Stimulated activated CD4-positive, alpha-beta T cell treated with anti-CD3 and anti-CD28 coated beads, Interleukin-15, amount 100 ng/mL, for 24 hours (primary cell): ENCODE measurements around the gene MAML3.
A peak's percentile ranks its signal among the peaks of the same experiment; 100 is the strongest.

ENCODE experiments used
- DNase-seq: peaks from one replicate; pipeline ENCODE4 v3.0.0-alpha.2; 2020

Gene MAML3

DNA sequence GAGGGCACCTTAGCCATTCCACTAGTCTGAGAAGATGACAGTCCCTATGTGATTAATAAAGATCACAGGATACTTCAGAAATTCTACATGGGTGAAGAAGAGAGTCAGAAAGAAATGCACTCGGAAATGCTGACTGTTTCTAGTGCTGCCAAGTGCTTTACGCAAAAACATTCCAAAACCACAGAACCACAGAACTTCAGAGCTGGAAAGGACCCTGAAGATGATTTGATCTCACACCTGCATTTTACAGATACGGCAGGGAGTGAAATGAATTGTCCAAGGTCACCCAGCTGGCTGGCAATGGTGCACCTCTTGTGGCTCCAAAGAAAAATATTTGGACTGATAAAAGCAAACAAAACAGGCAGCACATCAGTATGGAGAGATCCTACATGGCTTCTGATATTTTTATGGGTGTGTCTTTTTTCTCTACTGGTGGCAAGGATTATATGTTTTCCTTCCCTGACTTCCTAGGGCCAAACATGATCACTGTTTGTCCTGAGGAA lies 115.9 kb downstream of the MAML3 start:
- DNase-seq: no peak

DNA sequence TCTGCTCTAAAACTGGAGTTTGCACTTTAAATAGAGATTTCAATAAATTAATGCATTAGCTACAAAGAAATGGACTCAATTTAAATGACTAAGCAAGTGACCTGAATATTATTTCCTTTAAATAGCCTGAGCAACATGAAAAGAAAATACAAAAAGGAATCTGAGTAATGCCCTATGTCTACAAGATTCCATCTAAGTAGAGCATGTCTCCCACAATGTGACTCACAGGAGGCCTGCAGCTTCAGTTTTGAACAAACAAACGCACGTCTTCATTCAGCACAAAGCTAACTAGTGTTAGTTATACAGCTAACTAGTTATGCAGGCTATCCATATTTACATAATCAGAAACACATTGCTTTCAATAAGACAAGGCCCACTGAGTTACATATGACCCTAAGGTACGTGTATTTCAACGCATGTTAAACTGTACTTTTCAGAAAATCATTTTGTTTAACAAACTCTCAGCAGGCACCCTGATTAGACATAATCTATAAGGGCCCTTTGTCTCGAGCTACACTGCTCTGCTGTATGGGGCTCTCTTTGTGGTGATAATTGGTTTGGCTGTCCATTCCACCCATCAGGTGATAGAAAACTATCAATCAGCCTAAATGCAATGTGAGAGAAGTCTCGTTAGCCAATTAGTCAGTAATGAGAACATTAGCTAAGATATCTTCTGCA lies 116.5 kb downstream of the MAML3 start:
- DNase-seq: no peak

DNA sequence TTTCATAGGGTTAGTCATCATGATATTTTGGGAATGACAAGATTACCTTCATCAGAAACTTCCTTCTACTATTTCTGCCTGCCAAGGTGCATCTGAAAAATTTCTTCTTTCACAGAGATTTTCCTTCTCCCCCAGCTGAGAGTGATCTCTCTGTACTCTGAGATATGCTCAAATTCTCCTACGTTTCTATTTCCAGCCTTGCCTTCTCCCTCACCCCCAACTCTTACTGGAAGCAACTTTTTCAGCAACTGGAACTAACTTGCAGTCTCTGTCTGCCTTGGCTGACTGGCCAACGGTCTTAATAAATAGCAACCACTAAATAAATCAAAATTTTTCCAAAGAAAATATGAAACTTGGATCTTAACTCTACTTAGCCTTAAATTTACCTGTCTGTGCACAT lies 122.3 kb downstream of the MAML3 start:
- DNase-seq: no peak

DNA sequence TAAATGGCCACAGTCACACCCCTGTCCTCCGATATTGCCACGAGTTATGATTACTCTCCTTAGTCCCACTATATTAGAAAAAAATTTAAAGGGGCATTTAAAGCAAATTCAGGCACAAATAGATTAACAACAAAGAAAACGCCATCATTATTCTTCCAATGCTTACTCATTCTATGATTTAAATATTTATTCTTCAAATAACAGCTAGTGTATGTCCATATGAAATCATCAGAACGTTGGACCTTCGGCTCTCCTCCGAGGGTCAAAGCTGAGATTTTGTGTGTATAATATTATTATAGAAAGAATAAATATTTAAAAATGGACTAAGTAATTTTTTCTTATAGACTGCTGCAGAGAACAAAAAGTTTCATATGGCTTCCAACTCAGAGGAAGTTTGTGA lies 122.9 kb downstream of the MAML3 start:
- no peak for DNase-seq

DNA sequence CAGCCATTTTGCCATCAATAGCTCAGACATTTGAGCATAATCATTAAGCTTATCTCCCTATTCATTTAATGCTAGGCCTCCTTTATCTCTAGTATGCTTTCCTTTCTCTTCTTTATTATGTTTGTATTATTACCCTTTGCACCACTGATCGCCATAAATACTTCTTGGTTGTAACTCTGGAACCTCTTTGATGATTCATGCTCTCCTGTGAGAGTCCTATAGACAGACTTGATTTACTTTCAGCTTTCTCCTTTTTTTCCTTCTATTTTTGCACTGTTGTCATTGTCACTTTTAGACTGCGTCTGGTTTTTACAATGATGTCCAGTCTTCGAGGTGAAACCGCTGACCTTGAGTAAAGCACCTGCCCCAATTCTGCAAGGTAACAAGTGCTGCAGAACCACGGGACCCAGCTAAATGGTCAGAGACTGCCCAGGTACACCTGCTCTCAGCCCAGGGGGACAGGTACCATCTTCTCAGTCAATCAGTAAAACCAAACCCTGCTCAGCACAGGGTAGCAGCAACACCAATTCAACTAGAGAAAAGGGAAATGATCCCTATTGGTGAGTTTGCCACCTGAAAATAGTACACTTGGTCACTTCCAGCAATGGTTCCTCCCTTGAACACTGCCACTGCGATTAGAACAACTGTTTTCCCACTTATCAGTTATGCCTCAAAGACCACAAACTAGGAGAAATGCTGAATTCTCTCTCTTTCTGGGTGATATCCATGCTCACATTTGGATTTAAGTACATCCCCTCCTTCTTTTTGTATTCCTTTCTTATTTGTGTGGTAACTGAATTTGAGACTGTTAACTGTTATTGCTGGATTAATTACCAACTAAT lies 125.1 kb downstream of the MAML3 start:
- no peak for DNase-seq

DNA sequence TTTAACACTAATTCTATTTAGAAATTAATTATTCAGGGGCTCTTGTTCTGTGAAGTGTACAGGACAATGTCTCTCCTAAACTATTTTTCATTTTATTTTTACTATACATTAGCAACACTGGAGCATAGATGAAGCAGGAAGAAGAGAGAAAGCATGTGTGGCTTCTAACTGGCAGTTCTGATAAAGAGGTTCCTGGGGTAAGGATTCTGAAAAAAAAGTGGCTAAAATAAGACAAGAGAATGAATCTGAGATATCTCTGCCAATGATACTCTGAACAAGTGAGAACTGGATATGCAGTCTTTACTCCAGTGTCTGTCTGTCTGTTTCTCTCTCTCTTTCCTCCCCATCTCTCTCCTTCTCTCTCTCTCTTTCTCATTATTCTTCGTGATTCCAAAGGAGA lies 125.9 kb downstream of the MAML3 start:
- DNase-seq: no peak

DNA sequence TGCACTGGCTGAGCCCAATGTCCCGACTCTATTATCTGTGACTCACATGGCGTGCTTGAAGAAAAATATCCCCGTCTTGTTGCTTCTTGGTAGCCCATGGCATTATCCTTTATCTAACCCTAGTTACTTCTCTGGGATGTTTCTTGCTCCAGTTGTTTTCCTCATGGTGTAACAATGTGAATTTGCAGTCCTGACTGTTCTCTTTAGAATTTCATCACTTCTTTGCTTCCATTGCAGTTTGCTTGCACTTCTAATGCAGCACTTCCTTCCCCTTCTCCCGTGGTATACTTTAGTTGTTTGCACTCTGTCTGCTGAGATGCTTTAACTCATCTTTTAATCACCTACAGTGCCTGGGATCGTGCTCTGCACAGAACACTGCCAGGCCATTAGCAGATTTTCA lies 126.9 kb downstream of the MAML3 start:
- DNase-seq: no peak

DNA sequence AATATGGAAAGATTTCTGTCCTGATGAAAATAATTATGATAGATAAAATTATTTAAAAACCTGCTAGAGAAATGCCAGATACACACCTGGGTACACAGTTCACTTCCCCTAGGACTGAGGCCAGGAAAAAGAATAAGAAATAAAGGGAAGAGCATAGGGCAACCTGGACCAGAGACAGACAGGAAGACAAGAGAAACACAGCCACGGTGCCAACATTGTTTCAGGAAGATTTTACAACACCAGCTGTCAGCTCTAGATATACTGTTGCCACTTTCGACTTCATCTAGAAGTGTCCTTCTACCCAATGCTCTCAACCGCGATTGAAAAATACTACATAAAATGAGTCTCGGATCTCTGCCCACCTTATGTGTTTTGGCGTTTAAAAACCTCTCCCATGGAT lies 128.5 kb downstream of the MAML3 start:
- no peak for DNase-seq

DNA sequence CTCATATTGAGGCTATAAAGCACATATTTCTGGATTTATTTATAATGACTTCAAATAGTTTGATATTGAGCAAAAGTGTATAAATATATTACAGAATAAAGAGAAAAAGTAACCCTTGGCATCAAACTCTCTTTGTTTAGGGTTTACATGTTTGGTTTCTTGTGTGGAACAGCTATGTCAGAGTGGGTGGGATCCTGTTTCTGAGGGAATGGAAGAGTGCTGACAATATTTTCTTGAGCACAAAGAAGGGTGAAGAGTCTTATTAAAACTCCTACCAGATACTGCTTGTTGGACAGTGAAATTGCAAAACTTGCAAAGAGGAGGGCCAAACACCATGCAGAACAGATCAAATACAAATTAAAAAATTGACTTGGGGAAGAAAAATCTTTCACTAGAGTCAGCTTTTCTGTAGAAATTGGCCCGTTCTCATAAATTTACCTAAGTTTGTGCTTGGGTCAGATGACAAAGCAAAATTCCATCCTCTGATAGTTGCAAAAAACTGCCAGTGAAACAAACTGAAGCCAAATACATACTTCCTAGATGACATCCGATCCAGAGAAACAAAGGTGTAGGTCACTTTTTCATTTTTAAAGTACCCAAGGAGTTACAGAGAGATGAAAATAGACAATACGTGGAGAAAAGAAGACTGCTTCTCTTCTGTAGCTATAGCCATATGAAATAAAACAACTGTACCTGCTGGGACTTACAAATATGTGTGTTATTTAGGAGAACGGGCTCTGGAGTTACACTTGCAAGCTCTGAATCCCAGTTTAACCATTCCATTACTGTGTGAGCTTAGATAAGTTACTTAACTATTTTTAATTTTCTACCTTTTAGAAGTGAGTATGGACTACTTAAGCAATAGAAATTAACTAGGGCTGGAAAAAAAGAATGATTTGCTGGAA lies 133.3 kb downstream of the MAML3 start:
- DNase-seq: no peak

DNA sequence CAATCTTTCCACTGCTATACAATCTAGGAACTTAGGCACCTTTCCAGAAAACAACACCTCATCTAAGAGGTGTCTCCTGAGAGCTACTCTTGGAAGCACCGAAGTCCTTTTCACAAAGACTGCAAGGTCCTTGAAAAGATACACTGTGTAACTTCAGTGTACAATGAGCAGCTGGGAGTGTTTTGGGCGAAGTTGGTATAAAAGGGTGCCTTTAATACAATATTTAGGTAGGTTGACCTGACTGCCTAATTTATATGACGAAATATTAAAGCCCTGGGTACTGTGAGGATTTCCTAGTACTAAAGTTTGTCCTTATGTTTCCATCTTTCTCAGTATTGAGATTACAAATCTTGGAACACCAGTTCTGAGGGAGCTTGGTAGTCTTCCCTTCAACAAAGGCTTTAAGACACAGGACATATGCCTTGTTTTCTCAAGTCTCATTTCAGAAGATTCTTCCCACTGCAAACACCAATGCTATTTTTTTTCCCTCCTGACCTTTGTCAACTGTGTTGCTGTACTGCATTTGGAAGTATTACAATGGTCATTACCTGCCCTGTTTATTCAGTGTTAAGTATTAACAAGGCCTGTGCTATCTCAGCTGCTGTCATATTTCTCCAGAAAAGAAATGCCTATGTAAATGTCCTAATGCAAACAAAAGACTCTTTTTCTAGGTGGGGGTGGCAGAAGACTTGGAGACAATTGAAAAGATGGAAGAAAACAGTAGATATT lies 134.2 kb downstream of the MAML3 start:
- DNase-seq: no peak

DNA sequence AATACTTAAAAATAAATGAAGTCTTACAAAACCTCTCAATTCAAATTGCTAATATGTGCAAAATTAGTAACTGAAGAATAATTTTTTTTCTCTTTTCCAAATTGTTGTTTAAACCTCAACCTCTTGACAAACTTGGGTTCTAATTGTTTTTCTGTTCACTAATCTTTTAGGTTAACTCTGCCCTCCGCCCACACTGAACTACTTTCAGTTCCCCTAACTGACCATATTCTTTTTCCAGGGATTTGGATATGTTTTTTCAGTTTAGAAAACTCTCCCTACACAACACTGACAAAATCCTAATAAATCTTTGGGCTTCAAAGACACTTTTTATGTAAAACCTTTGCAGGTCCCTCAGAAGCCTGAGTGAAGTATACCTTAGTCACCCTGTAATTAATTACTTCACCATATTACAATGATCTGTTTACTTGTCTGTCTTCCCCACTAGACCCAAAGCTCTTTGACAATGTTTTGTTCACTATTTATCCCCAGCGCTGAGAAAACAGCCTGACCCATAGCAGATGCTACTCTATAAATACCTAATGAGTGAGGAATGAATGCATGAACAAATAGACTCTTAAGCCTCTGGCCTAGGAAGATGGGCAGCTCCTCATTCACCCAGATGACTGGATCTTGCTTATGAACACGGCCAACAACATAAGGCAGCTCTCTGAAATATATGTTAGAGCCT lies 134.9 kb downstream of the MAML3 start:
- no peak for DNase-seq

DNA sequence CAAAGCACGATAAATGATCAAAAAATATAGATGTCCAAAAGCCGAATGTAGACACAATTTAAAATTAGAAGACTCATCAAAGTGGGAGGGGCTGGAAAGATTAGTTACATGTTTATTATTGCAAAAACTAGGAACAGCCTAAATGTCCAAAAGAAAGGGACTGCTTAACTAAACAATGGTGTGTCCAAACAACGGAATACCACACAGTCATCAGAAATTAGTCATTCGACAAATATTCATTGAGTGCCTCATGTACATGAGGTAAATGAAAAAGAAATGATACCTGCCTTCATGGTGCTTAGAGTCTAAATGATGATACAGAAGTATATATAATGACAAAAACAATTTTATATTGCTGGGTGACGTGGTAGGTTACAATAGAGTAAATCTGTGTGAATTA lies 139.7 kb downstream of the MAML3 start:
- no peak for DNase-seq

DNA sequence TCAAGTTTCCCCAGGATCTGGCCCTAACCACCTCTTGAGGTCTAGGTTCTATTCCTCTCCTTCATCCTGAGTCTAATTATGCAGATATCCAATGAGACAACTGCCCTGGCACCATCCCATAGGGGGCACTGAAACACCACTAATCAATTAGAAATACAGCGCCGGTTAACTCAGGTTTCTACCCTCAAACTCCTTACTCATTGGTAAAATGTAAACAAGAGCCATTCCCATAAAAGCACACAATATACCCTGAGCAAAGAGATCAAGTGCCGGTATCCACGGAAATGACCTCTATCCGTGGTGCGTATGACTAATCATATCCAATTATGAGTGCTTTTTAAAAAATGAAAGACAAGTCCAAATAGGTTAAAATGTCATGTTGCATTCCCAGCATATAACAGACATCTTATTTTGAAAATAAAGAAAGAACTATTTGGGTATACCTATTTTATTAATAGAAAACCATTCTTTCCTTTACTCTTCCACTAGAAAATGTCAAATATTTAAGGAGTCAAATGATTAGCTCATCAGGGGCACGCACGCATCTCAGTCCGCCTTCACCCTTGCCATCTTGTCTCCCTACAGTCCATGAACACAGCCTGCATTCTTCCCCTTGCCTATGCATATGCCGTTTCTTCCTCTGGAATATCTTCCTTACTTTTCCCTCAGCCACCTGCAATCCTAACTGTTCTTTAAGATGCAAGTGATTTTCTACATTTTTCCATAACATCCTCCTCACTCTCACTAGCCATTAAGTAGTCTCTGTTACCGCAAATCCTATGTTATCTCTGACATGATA lies 141.1 kb downstream of the MAML3 start:
- DNase-seq: peak; percentile 59

DNA sequence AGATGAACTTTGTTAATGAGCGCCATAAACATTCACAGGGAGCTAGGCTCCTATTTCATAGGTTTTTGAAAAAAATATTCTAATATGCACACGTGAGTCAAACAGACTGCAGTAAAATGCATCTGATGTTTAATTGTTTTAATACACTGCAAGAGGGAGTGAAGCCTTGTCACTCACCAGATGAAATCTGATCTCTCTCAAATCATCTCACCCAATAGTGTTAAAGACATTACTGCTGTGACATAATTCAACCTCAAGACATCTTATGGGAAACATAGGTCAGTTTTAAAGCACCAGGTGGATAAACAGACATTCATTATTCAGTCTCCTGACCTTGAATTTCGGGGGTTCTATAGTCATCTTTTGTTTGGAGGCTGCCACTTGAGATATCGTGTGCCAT lies 148.3 kb downstream of the MAML3 start:
- no peak for DNase-seq

DNA sequence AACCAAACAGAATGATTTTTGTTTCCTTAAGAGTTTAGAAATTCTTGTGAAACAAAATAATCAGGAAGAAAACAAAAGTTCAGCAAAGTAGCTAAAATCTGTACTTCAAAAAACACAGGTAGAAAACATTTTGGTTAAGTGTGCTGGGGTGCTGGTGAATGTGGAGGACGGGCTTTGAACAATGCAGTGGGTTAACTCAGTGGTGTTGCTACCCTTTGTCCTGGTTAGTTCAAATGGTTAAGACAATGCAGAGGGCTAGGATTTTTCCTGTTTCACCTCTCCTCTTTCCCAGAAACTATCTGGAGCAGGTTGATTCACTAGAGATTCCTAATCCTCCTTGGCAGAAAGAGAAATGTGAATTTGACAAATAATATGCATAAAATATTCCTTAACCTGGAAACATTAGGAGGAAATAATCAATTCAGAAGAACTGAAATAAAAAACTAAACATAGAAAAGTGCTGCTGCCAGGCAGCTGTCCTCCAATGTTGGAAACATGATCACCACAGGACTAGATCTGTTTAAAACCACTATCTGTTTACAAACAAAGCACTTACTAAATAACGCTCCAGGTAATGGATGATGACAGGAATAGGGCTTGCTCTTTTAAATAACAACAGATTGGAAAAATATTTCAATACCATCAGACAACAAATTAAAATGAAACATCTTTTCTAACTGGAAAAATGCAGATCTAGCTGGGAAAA lies 148.9 kb downstream of the MAML3 start:
- no peak for DNase-seq

DNA sequence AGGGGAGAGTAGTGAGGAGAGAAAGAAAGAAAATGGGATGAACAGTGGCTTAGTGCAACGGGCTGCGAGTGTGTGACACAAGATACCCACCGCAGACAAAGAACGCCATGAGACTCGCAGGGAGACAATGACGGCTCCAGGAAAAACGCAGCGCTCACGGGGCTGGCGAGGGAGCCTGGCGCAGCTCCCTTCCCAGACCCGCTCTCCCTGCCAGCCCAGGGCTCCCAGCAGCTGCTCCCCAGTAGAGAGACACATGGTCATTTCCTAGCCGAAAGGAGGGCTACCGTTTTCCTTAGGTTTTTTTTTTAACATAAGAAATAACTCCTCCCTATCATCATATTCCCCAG lies 149.5 kb downstream of the MAML3 start:
- DNase-seq: no peak

DNA sequence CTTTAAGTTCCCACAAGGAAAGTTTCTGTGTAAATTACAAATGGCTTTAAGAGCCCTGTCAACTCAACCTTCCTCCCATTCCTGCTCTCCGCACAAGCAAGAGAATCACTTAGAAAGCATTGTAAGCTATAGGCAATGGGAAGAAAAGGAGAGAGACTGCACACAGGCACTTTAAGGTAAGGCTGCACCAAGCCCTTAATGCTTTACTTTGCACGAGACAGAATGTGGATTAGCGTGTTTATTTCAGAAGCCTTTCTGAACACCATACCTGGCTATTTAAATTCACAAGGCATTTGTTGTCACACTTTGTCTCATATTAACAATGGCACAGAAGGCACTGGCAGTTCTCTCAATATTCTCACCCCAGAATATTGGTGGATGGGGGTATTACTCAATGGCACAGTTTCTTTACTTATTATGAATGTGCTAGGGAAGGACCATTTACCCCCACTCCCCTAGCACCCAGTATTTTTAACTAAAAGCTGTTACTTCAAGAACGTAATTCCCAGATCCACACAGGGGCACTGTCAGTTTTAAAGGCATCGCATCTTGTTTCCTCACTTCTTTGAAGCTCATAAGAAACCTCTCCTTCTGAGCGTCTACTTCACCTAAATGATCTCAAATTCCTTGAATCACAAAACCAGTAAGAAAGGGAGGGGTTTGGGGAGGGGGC lies 150.0 kb downstream of the MAML3 start:
- DNase-seq: no peak

DNA sequence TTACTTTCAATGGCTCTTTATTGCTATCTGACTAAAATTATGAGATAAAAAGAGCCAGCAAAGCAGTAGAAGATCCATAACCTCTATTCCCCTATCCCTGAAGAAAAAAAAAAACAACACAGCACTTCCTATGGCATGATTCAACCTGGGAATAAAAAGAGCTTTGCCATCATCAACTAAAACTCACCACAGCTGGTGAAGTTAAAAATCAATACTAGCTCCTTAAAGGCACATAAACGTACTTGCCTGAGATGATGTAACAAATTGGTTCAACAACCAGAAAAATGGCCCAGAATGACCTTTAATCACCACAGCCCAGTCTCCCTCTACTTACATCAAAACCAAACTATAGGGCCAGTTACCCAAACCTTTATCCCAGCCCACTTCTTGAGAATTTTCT lies 153.8 kb downstream of the MAML3 start:
- no peak for DNase-seq

DNA sequence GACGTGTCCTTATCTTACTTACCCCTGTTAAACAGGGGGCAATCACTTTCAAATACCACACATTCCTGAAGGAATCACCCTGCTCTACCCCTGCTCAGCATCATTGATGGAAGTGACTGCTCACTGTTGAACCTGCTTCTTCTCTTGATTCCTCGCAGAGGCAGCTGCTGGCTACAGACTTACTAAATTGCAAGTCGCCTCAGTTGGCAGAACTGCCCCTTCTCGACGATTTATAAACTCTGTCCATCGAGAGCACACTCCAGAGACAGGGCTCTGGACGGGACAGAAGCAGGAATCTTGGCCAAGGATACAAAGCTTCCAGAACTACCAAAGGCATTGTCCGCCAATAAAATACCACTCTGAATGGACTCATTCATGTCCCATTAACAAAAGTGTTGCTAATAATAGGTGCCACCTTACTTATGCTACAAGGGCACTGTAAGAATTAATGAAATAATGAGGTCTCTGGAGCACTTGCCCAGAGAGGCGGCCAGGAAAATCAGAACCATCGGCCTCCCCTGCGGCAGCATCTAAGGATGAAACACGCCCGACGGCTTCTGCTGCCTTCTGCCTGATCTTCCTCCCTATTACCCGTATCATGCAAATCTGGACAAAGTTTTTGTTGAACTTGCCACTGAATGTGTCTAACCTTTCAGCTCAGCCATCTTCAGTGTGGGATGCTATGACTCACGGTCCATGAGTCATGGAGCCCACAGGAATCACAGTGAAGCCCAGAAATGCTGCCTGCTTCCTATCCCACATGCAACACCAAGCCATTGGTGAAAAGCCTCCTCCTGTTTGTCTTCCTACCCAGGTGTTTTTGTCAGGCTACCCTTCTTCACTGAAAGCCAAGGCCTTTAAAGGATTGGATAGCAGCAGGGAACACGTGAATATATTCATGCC lies 164.9 kb downstream of the MAML3 start:
- peak; percentile 77 for DNase-seq
